Fibroblast of the aortic adventitia (primary cell): ENCODE measurements around the gene LTO1. TPM values are rescaled to one million over a fixed set of nuclear protein-coding genes. Genes with fewer than 3 reads are reported as not detected.

Source experiments
- DNase-seq: peaks from one replicate; pipeline ENCODE4 v3.0.0-alpha.2; 2010; ENCODE audit warnings: low read depth
- H3K4me3 ChIP-seq: 2 replicates; pipeline ENCODE4 v1.5.1; 2011; ENCODE audit warnings: low read depth, mild to moderate bottlenecking, control low read depth, low read length, moderate library complexity
- total RNA-seq: library from RNA; depleted of rRNA; stranded (reverse); fragments of >200 nt; gene quantifications from 2 replicates; pipeline ENCODE4 v1.2.3, GENCODE V29; 2012; ENCODE audit warnings: low replicate concordance
- TF ChIP-seq, protein P1 (sequence below): IDR thresholded peaks from 2 replicates; pipeline ENCODE4 v1.5.1; 2011; ENCODE audit warnings: mild to moderate bottlenecking, low read length, control low read depth, inconsistent platforms; ENCODE audit not compliant: insufficient read depth

LTO1 gene
- total RNA-seq, 1 donor = 16.4 TPM

DNA sequence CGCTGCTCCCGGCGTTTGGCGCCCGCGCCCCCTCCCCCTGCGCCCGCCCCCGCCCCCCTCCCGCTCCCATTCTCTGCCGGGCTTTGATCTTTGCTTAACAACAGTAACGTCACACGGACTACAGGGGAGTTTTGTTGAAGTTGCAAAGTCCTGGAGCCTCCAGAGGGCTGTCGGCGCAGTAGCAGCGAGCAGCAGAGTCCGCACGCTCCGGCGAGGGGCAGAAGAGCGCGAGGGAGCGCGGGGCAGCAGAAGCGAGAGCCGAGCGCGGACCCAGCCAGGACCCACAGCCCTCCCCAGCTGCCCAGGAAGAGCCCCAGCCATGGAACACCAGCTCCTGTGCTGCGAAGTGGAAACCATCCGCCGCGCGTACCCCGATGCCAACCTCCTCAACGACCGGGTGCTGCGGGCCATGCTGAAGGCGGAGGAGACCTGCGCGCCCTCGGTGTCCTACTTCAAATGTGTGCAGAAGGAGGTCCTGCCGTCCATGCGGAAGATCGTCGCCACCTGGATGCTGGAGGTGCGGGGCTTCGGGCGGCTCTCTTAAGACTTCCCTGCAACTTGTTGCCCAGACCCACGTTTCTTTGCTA lies 34.1 kb downstream of the LTO1 start, which contains the start of gene CCND1:
Gene CCND1 (plus strand): TSS at position 162 of the 587 bp plus-strand sequence. CDS start 158 bp downstream, at position 320.
- H3K4me3 ChIP-seq = peak within 1 kb of the TSS; percentile 98
- peak; percentile 94 for DNase-seq
- TF ChIP-seq, protein P1, sequence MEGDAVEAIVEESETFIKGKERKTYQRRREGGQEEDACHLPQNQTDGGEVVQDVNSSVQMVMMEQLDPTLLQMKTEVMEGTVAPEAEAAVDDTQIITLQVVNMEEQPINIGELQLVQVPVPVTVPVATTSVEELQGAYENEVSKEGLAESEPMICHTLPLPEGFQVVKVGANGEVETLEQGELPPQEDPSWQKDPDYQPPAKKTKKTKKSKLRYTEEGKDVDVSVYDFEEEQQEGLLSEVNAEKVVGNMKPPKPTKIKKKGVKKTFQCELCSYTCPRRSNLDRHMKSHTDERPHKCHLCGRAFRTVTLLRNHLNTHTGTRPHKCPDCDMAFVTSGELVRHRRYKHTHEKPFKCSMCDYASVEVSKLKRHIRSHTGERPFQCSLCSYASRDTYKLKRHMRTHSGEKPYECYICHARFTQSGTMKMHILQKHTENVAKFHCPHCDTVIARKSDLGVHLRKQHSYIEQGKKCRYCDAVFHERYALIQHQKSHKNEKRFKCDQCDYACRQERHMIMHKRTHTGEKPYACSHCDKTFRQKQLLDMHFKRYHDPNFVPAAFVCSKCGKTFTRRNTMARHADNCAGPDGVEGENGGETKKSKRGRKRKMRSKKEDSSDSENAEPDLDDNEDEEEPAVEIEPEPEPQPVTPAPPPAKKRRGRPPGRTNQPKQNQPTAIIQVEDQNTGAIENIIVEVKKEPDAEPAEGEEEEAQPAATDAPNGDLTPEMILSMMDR = peak; percentile 52

DNA sequence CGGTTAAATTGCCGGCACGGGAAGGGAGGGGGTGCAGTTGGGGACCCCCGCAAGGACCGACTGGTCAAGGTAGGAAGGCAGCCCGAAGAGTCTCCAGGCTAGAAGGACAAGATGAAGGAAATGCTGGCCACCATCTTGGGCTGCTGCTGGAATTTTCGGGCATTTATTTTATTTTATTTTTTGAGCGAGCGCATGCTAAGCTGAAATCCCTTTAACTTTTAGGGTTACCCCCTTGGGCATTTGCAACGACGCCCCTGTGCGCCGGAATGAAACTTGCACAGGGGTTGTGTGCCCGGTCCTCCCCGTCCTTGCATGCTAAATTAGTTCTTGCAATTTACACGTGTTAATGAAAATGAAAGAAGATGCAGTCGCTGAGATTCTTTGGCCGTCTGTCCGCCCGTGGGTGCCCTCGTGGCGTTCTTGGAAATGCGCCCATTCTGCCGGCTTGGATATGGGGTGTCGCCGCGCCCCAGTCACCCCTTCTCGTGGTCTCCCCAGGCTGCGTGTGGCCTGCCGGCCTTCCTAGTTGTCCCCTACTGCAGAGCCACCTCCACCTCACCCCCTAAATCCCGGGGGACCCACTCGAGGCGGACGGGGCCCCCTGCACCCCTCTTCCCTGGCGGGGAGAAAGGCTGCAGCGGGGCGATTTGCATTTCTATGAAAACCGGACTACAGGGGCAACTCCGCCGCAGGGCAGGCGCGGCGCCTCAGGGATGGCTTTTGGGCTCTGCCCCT lies 34.7 kb downstream of the LTO1 start:
- peak; percentile 35 for DNase-seq
- H3K4me3 ChIP-seq = peak overlapping the region; percentile 98
- TF ChIP-seq, protein P1 = no peak

DNA sequence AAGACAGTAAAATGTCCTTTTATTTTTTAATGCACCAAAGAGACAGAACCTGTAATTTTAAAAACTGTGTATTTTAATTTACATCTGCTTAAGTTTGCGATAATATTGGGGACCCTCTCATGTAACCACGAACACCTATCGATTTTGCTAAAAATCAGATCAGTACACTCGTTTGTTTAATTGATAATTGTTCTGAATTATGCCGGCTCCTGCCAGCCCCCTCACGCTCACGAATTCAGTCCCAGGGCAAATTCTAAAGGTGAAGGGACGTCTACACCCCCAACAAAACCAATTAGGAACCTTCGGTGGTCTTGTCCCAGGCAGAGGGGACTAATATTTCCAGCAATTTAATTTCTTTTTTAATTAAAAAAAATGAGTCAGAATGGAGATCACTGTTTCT lies 35.3 kb downstream of the LTO1 start:
- no peak for DNase-seq
- peak overlapping the region; percentile 98 for H3K4me3 ChIP-seq
- TF ChIP-seq, protein P1 = no peak

DNA sequence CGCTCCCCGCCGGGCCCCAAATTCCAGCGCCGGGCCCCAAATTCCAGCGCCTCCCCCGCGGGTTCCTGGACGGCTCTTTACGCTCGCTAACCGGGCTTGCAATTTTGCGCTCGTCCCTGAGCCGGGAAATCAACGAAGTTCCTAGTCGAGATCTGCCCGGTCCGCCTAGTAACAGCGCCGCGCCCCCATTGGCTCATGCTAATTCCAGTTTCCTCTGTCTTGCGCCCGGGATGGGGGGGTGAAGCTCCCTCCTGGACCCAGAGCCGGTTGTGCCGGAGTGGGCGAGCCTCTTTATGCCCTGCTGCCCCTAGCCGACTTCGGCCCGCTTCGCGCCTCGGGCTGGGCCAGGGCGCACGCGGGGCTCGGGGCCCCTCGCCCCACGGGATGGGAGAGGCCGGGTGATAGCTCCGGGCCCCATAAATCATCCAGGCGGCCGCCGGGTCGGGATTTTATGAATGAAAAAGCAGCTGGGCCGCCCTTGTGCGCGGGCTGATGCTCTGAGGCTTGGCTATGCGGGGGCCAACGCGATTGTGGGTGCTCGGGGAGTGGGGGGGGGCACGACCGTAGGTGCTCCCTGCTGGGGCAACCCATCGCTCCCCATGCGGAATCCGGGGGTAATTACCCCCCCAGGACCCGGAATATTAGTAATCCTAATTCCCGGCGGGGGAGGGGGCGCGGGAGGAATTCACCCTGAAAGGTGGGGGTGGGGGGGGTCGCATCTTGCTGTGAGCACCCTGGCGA lies 36.0 kb downstream of the LTO1 start:
- H3K4me3 ChIP-seq = peak overlapping the region; percentile 98
- peak; percentile 96 for DNase-seq
- TF ChIP-seq, protein P1 = no peak

DNA sequence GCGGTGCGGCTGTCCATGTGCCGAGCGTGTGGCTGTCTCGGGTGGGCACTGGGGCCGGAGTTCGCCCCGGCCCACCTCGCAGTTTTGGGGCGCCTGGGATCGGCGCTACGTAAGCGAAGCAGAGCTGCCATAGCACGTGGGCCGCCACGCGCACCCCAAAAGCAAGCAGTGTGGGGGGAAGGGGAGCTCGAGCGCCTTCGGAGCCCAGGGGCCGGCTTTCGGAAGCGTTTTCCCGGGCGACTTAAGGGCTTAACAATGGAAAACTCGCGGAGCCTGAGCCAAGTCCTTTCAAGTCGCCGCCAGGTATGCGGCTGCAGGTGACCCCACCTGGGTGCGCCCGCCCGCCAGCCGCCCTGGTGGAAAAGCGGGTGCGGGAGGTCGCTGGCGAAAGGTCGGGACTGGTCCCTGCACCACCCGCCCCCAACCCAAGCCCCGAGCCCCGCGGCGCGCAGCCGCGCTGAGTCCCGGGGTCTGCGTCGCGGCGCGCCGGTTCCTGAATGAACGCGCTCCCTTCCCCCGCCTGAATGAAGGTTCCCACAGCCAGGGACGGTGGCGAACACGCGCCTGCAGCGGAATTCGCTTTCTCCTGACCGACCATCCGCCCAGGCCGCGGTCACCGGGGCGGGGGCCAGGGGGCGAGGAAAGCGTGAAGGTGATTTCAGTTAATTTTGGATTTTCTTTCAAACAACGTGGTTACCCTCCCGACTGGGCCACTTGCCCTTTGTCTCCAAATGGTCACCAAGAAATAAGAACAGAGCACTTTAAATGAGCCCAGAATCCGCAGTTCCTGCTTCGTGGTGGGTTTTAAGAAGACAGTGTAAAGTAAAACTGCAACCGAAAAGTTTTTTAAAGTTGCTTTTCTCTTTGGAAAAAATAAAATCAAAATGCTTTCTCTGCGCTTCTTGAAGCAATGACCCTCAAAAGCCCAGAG lies 36.9 kb downstream of the LTO1 start:
- H3K4me3 ChIP-seq = peak overlapping the region; percentile 54
- DNase-seq = peak; percentile 70
- TF ChIP-seq, protein P1 = no peak
